Aorta (tissue), 5 donors: ENCODE measurements around the gene EMID1. TPM values are rescaled to one million over a fixed set of nuclear protein-coding genes. Genes with fewer than 3 reads are reported as not detected.

Source experiments
- ATAC-seq: fragments of 200-7000 bp; cut with Tn5 transposase; one replicate; pipeline ENCODE4 v1.9.1; 2022; ENCODE audit warnings: moderate library complexity; ENCODE audit not compliant: low FRiP score
- DNase-seq, 2 donors: peaks; one replicate each; pipeline ENCODE4 v3.0.0-alpha.2; 2020
- H3K27ac ChIP-seq, 2 donors: one replicate each; pipeline ENCODE4 v1.5.1; 2013; ENCODE audit warnings: low read length in 2 of 2, mild to moderate bottlenecking in 2 of 2, moderate library complexity in 2 of 2, control low read depth in 1 of 2, inconsistent platforms in 1 of 2, low read depth in 1 of 2
- H3K27me3 ChIP-seq, 2 donors: one replicate each; pipeline ENCODE4 v1.6.1; 2013; ENCODE audit warnings: control low read depth in 1 of 2, low read length in 1 of 2, mild to moderate bottlenecking in 1 of 2, moderate library complexity in 1 of 2; ENCODE audit not compliant: insufficient read depth in 2 of 2, control insufficient read depth in 1 of 2
- H3K36me3 ChIP-seq, 2 donors: one replicate each; pipeline ENCODE4 v1.6.1; 2013; ENCODE audit warnings: control low read depth in 1 of 2, low read length in 1 of 2, mild to moderate bottlenecking in 1 of 2; ENCODE audit not compliant: insufficient read depth in 2 of 2, control insufficient read depth in 1 of 2
- H3K4me1 ChIP-seq, 2 donors: one replicate each; pipeline ENCODE4 v1.6.1; 2013; ENCODE audit warnings: low read length in 2 of 2, control low read depth in 1 of 2, mild to moderate bottlenecking in 1 of 2, moderate library complexity in 1 of 2; ENCODE audit not compliant: insufficient read depth in 2 of 2, control insufficient read depth in 1 of 2
- H3K4me3 ChIP-seq, 2 donors: one replicate each; pipeline ENCODE4 v1.5.1; 2013; ENCODE audit warnings: low read length in 2 of 2, control low read depth in 1 of 2, mild to moderate bottlenecking in 1 of 2
- H3K9me3 ChIP-seq: one replicate; pipeline ENCODE4 v1.6.1; 2013; ENCODE audit warnings: mild to moderate bottlenecking, low read length; ENCODE audit not compliant: control insufficient read depth
- WGBS, 2 donors: extraction: QIAGEN DNeasy Blood & Tissue Kit; methylation state at CpG; one replicate each; pipeline ENCODE4 v1.1.7; 2013; 5-methylcytosine and 5-hydroxymethylcytosine counted together
- intact Hi-C, 2 donors: fragments of 100-400 bp; cut with DNase I; formaldehyde crosslinking; loops; one replicate each; pipeline versions ENCODE4 v1.14.2 to v1.15.0; 2022
- polyA plus RNA-seq, 2 donors: library from polyadenylated mRNA; stranded (reverse); fragments of 200-250 nt; gene quantifications; one replicate each; pipeline ENCODE4 v1.2.3, GENCODE V29; 2013
- total RNA-seq, 2 donors: library from RNA; stranded (reverse); fragmentation: NEBNext Ultra II Directional; extraction: Animal tissue kit (Norgen Biotek cat#: 25700); gene quantifications; one replicate each; pipeline ENCODE4 v1.2.1, GENCODE V29; 2021
- donor health status: healthy with polysubstance abuse.
- donor health status: Bipolar disorder and iron deficiency.
- donor health status: DM: no; HTN: no; CAD: no.
- donor health status: DM: no; HTN: no; CAD: no.
- donor health status: DM: yes; HTN: yes; CAD: no.

The EMID1 gene
- total and polyA plus RNA-seq, 4 donors: 0.13 to 7.0 (median 0.95) TPM

GRCh38 chr22:29298641-29299040 lies 92.9 kb downstream of the EMID1 start:
- DNase-seq (peak in 1 of 2 donors; percentile 34), ATAC-seq (no peak)
- no peak overlapping the region for H3K27ac ChIP-seq
- intact Hi-C loops: no loop called here
- no peaks in the 10 kb centered on the region for H3K4me1 ChIP-seq
- WGBS, 2 donors: 50 to 56% methylated on average over 8 of the region's 8 CpGs
- H3K36me3 ChIP-seq: peaks cover 8 to 29% of the 10 kb centered on the region in 2 donors
- no peaks in the 10 kb centered on the region for H3K9me3 ChIP-seq
- no peak overlapping the region for H3K4me3 ChIP-seq
- no peaks in the 10 kb centered on the region for H3K27me3 ChIP-seq

- Histone ChIP-seq H3K9me3 (no peaks in the 10 kb centered on the region), H3K4me3 (no peak overlapping the region), H3K27ac (no peak overlapping the region), H3K36me3 (peaks cover 6 to 29% of the 10 kb centered on the region in 2 donors), H3K4me1 (no peaks in the 10 kb centered on the region), H3K27me3 (no peaks in the 10 kb centered on the region)
- WGBS, 2 donors: 87 to 88% methylated on average over 19 of the region's 19 CpGs
- ATAC-seq (no peak), DNase-seq (peak in 1 of 2 donors; percentile 61)
- intact Hi-C loops: no loop called here
These were observed 93.6 kb downstream of the EMID1 start for GRCh38 chr22:29299136-29299900.

GRCh38 chr22:29300467-29300806 lies 94.7 kb downstream of the EMID1 start:
- intact Hi-C loops: no loop called here
- Histone ChIP-seq H3K36me3 (peaks cover 6 to 29% of the 10 kb centered on the region in 2 donors), H3K9me3 (no peaks in the 10 kb centered on the region), H3K4me3 (no peak overlapping the region), H3K27me3 (no peaks in the 10 kb centered on the region), H3K27ac (no peak overlapping the region), H3K4me1 (no peaks in the 10 kb centered on the region)
- ATAC-seq (no peak), DNase-seq (peak in 1 of 2 donors; percentile 43)
- 67 to 68% methylated on average over 4 of the region's 4 CpGs for WGBS, 2 donors

- Histone ChIP-seq H3K9me3 (no peaks in the 10 kb centered on the region), H3K36me3 (peaks cover 6 to 26% of the 10 kb centered on the region in 2 donors), H3K27me3 (no peaks in the 10 kb centered on the region), H3K4me1 (no peaks in the 10 kb centered on the region), H3K4me3 (no peak overlapping the region), H3K27ac (no peak overlapping the region)
- DNase-seq: peak in 1 of 2 donors; percentile 66
- WGBS, 2 donors: 73 to 75% methylated on average over 10 of the region's 10 CpGs
- no peak for ATAC-seq
- intact Hi-C loops: no loop called here
These were observed 95.3 kb downstream of the EMID1 start for GRCh38 chr22:29300807-29301601.

- Histone ChIP-seq H3K9me3 (no peaks in the 10 kb centered on the region), H3K27me3 (no peaks in the 10 kb centered on the region), H3K36me3 (peaks cover 6 to 22% of the 10 kb centered on the region in 2 donors), H3K4me3 (no peak overlapping the region), H3K4me1 (no peaks in the 10 kb centered on the region), H3K27ac (no peak overlapping the region)
- WGBS, 2 donors: 81 to 82% methylated on average over 17 of the region's 17 CpGs
- no peak for ATAC-seq
- intact Hi-C loops: no loop called here
- peak in 1 of 2 donors; percentile 70 for DNase-seq
These were observed 96.2 kb downstream of the EMID1 start for GRCh38 chr22:29301716-29302401.

GRCh38 chr22:29302402-29302680 lies 96.6 kb downstream of the EMID1 start:
- 5 to 6% methylated on average over 2 of the region's 2 CpGs for WGBS, 2 donors
- intact Hi-C loops: no loop called here
- no peaks in the 10 kb centered on the region for H3K9me3 ChIP-seq

GRCh38 chr22:29302681-29303465 lies 97.2 kb downstream of the EMID1 start:
- no peaks in the 10 kb centered on the region for H3K27me3 ChIP-seq
- ATAC-seq (no peak), DNase-seq (peak in 1 of 2 donors; percentile 74)
- H3K9me3 ChIP-seq: no peaks in the 10 kb centered on the region
- WGBS, 2 donors: 22 to 25% methylated on average over 13 of the region's 13 CpGs
- no peak overlapping the region for H3K27ac ChIP-seq
- no peak overlapping the region for H3K4me3 ChIP-seq
- H3K36me3 ChIP-seq: peaks cover 0 to 12% of the 10 kb centered on the region in 2 donors
- H3K4me1 ChIP-seq: no peaks in the 10 kb centered on the region
- intact Hi-C loops: no loop called here

More at GRCh38 chr22:29302402-29302680, 96.6 kb downstream of the EMID1 start:
- Histone ChIP-seq H3K36me3 (peaks cover 4 to 17% of the 10 kb centered on the region in 2 donors), H3K4me3 (no peak overlapping the region), H3K27ac (no peak overlapping the region), H3K27me3 (no peaks in the 10 kb centered on the region), H3K4me1 (no peaks in the 10 kb centered on the region)
- DNase-seq (no peak), ATAC-seq (no peak)

GRCh38 chr22:29305836-29306174 lies 100.1 kb downstream of the EMID1 start:
- Histone ChIP-seq H3K4me1 (no peaks in the 10 kb centered on the region), H3K27ac (no peak overlapping the region), H3K9me3 (no peaks in the 10 kb centered on the region), H3K27me3 (no peaks in the 10 kb centered on the region), H3K4me3 (no peak overlapping the region), H3K36me3 (no peaks in the 10 kb centered on the region)
- 40 to 47% methylated on average over 7 of the region's 7 CpGs for WGBS, 2 donors
- DNase-seq (no peak), ATAC-seq (no peak)
- intact Hi-C loops: loop anchor here (2.0 to 5.0 kb wide), 3 partner anchors 37 to 51 kb away; partner anchors contain the start of genes EWSR1 (in 2 of the 2) and RHBDD3 (in 1 of the 2)
